ENCODE data around the gene MYBPC1.

MYBPC1 gene

GRCh38 chr12:101634724-101635123 is 40.0 kb downstream of the MYBPC1 start:
- H3K4me3 ChIP-seq (ENCODE audit: low read depth, low read length), result no peak overlapping the region
- peak; percentile 21 for DNase-seq (ENCODE audit: low read depth)
- TF ChIP-seq POLR2A (IDR thresholded peaks at IDR 0.05; ENCODE audit: extremely low read depth, insufficient read length), result no peak
- TF ChIP-seq CTCF (IDR thresholded peaks at IDR 0.05; ENCODE audit: low read depth, low read length), result no peak
- TF ChIP-seq MYC (IDR thresholded peaks at IDR 0.05; ENCODE audit: low read depth, low read length), result no peak
- TF ChIP-seq MAX (IDR thresholded peaks at IDR 0.05; ENCODE audit: low read depth, low read length), result no peak

DNA sequence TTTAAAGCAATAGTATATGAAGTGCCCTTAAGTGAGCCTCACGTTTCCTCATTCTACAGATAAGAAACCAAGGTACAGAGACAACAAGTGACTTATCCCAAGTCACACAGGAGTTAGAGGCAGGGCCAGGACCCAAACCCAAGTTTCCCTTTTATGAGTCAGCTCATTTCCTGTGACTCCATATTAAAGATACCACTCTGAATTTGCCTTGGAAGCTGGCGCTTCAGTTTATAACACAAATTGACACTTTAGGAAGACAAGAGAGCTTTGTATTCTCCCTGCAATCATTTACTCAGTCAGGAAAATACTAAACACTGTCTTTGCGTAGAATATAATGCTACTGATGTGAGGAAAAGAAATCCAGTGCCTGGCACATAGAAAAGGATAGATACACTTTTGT is 43.2 kb downstream of the MYBPC1 start:
- DNase-seq (ENCODE audit: low read depth), result no peak
- H3K4me3 ChIP-seq (ENCODE audit: low read depth, low read length), result no peak overlapping the region
- TF ChIP-seq CTCF (IDR thresholded peaks at IDR 0.05; ENCODE audit: low read depth, low read length) (no peak), MYC (IDR thresholded peaks at IDR 0.05; ENCODE audit: low read depth, low read length) (no peak), POLR2A (IDR thresholded peaks at IDR 0.05; ENCODE audit: extremely low read depth, insufficient read length) (no peak), MAX (IDR thresholded peaks at IDR 0.05; ENCODE audit: low read depth, low read length) (no peak)

GRCh38 chr12:101642115-101643067 is 47.6 kb downstream of the MYBPC1 start:
- TF ChIP-seq MYC (IDR thresholded peaks at IDR 0.05; ENCODE audit: low read depth, low read length) (no peak), MAX (IDR thresholded peaks at IDR 0.05; ENCODE audit: low read depth, low read length) (no peak), CTCF (IDR thresholded peaks at IDR 0.05; ENCODE audit: low read depth, low read length) (no peak), POLR2A (IDR thresholded peaks at IDR 0.05; ENCODE audit: extremely low read depth, insufficient read length) (no peak)
- no peak overlapping the region for H3K4me3 ChIP-seq (ENCODE audit: low read depth, low read length)
- DNase-seq (ENCODE audit: low read depth), result no peak

DNA sequence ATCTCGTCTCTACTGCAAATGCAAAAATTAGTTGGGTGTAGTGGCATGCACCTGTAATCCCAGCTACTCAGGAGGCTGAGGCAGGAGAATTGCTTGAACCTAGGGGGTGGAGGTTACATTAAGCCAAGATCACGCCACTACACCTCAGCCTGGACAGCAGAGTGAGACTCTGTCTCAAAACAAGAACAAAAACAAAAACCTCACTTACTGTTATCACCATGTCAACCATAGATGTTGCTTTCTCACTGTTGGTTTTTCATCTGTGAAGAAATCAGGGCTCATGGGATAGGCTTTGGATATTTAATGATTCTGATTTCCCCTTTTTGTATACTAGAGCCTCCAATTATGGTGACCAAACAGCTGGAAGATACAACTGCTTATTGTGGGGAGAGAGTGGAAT is 52.9 kb downstream of the MYBPC1 start:
- TF ChIP-seq CTCF (IDR thresholded peaks at IDR 0.05; ENCODE audit: low read depth, low read length), result no peak
- TF ChIP-seq POLR2A (IDR thresholded peaks at IDR 0.05; ENCODE audit: extremely low read depth, insufficient read length), result no peak
- TF ChIP-seq MAX (IDR thresholded peaks at IDR 0.05; ENCODE audit: low read depth, low read length), result no peak
- no peak for DNase-seq (ENCODE audit: low read depth)
- H3K4me3 ChIP-seq (ENCODE audit: low read depth, low read length), result no peak overlapping the region

DNA sequence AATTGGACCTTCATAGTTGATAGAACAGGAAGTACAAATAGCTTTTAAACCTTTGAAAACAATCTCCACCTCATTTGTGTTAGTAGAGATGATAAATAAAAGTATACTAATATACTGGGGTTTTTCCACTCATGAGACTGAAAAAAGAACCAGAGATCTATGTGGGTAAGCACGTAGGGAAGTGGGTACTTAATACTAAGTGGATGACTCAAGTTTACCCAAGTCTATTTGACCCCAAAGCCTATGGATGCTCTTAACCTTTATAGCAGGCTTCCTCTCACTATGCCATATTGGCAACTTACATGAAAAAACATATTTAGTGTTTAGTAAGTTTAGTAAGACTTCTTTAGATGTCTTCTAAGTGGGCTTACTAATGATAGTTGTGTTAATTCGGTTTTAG is 53.4 kb downstream of the MYBPC1 start:
- H3K4me3 ChIP-seq (ENCODE audit: low read depth, low read length), result no peak overlapping the region
- no peak for DNase-seq (ENCODE audit: low read depth)
- TF ChIP-seq POLR2A (IDR thresholded peaks at IDR 0.05; ENCODE audit: extremely low read depth, insufficient read length) (no peak), MYC (IDR thresholded peaks at IDR 0.05; ENCODE audit: low read depth, low read length) (no peak), MAX (IDR thresholded peaks at IDR 0.05; ENCODE audit: low read depth, low read length) (no peak), CTCF (IDR thresholded peaks at IDR 0.05; ENCODE audit: low read depth, low read length) (no peak)
